WTC11 (cell line): ENCODE data around the gene SERP2.

Experiments used
- ESRRA ChIP-seq: sonication (generic); formaldehyde crosslinking; IDR thresholded peaks from 2 replicates; pipeline ENCODE4 v1.8.1; 2022; ENCODE audit warnings: mild to moderate bottlenecking, missing genetic modification reagents, borderline replicate concordance
- IRF2 ChIP-seq: sonication (generic); formaldehyde crosslinking; IDR thresholded peaks from 2 replicates; pipeline ENCODE4 v1.8.0; 2022; ENCODE audit warnings: low read depth, missing genetic modification reagents, borderline replicate concordance
- NR2C2 ChIP-seq: sonication (generic); formaldehyde crosslinking; IDR thresholded peaks from 2 replicates; pipeline ENCODE4 v1.8.0; 2022; ENCODE audit warnings: mild to moderate bottlenecking, missing genetic modification reagents
- NR3C1 ChIP-seq: sonication (generic); formaldehyde crosslinking; conservative IDR thresholded peaks from 2 replicates; pipeline ENCODE4 v1.8.1; 2023; ENCODE audit warnings: low read depth, mild to moderate bottlenecking, missing genetic modification reagents
- SP1 ChIP-seq: sonication (generic); formaldehyde crosslinking; conservative IDR thresholded peaks from 2 replicates; pipeline ENCODE4 v1.8.1; 2022; ENCODE audit warnings: missing genetic modification reagents
- TF ChIP-seq, protein P1 (sequence below): fragments of 200-600 bp; IDR thresholded peaks from 2 replicates; pipeline ENCODE4 v1.8.0; 2022; ENCODE audit warnings: antibody characterized with exemption
- TF ChIP-seq, protein P2 (sequence below): sonication (generic); formaldehyde crosslinking; IDR thresholded peaks from 2 replicates; pipeline ENCODE4 v1.8.0; 2022; ENCODE audit warnings: mild to moderate bottlenecking, missing genetic modification reagents
- TF ChIP-seq, protein P3 (sequence below): sonication (generic); formaldehyde crosslinking; IDR thresholded peaks from 2 replicates; pipeline ENCODE4 v1.8.0; 2023; ENCODE audit warnings: mild to moderate bottlenecking, missing genetic modification reagents
- TF ChIP-seq, protein P4 (sequence below): fragments of 250-450 bp; sonication (Bioruptor Pico); conservative IDR thresholded peaks from 2 replicates; pipeline ENCODE4 v1.9.0; 2021; ENCODE audit warnings: mild to moderate bottlenecking
- TF ChIP-seq, protein P5 (sequence below): sonication (generic); formaldehyde crosslinking; IDR thresholded peaks from 2 replicates; pipeline ENCODE4 v1.8.1; 2023; ENCODE audit warnings: mild to moderate bottlenecking, missing genetic modification reagents
- TF ChIP-seq, protein P6 (sequence below): sonication (generic); formaldehyde crosslinking; IDR thresholded peaks from 2 replicates; pipeline ENCODE4 v1.8.1; 2023; ENCODE audit warnings: mild to moderate bottlenecking, missing genetic modification reagents
- TF ChIP-seq, protein P7 (sequence below): sonication (generic); formaldehyde crosslinking; IDR thresholded peaks from 2 replicates; pipeline ENCODE4 v1.8.1; 2022; ENCODE audit warnings: mild to moderate bottlenecking, moderate library complexity, missing genetic modification reagents

DNA sequence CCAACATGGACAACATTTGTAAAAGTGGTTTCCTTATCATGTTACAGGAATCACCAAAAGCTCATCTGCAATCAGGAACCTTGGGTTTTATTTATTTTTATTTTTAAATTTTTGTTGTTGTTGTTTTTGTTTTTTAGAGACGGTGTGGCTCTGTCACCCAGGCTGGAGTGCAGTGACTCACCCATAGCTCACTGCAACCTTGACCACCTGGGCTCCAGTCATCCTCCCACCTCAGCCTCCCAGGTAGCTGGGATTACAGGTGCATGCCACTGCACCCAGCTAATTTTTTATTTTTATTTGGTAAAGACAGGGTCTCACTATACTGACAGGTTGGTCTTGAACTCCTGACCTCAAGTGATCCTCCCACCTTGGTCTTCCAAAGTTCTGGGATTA is 13.6 kb upstream of the SERP2 start:
- TF ChIP-seq, protein P1, sequence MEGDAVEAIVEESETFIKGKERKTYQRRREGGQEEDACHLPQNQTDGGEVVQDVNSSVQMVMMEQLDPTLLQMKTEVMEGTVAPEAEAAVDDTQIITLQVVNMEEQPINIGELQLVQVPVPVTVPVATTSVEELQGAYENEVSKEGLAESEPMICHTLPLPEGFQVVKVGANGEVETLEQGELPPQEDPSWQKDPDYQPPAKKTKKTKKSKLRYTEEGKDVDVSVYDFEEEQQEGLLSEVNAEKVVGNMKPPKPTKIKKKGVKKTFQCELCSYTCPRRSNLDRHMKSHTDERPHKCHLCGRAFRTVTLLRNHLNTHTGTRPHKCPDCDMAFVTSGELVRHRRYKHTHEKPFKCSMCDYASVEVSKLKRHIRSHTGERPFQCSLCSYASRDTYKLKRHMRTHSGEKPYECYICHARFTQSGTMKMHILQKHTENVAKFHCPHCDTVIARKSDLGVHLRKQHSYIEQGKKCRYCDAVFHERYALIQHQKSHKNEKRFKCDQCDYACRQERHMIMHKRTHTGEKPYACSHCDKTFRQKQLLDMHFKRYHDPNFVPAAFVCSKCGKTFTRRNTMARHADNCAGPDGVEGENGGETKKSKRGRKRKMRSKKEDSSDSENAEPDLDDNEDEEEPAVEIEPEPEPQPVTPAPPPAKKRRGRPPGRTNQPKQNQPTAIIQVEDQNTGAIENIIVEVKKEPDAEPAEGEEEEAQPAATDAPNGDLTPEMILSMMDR: no peak
- TF ChIP-seq, protein P2, sequence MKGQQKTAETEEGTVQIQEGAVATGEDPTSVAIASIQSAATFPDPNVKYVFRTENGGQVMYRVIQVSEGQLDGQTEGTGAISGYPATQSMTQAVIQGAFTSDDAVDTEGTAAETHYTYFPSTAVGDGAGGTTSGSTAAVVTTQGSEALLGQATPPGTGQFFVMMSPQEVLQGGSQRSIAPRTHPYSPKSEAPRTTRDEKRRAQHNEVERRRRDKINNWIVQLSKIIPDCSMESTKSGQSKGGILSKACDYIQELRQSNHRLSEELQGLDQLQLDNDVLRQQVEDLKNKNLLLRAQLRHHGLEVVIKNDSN (CRISPR knock-in tag): no peak
- TF ChIP-seq ESRRA (CRISPR knock-in tag): no peak
- TF ChIP-seq, protein P3, sequence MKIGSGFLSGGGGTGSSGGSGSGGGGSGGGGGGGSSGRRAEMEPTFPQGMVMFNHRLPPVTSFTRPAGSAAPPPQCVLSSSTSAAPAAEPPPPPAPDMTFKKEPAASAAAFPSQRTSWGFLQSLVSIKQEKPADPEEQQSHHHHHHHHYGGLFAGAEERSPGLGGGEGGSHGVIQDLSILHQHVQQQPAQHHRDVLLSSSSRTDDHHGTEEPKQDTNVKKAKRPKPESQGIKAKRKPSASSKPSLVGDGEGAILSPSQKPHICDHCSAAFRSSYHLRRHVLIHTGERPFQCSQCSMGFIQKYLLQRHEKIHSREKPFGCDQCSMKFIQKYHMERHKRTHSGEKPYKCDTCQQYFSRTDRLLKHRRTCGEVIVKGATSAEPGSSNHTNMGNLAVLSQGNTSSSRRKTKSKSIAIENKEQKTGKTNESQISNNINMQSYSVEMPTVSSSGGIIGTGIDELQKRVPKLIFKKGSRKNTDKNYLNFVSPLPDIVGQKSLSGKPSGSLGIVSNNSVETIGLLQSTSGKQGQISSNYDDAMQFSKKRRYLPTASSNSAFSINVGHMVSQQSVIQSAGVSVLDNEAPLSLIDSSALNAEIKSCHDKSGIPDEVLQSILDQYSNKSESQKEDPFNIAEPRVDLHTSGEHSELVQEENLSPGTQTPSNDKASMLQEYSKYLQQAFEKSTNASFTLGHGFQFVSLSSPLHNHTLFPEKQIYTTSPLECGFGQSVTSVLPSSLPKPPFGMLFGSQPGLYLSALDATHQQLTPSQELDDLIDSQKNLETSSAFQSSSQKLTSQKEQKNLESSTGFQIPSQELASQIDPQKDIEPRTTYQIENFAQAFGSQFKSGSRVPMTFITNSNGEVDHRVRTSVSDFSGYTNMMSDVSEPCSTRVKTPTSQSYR (CRISPR knock-in tag): no peak
- no peak for TF ChIP-seq NR3C1 (CRISPR knock-in tag)
- TF ChIP-seq, protein P4, sequence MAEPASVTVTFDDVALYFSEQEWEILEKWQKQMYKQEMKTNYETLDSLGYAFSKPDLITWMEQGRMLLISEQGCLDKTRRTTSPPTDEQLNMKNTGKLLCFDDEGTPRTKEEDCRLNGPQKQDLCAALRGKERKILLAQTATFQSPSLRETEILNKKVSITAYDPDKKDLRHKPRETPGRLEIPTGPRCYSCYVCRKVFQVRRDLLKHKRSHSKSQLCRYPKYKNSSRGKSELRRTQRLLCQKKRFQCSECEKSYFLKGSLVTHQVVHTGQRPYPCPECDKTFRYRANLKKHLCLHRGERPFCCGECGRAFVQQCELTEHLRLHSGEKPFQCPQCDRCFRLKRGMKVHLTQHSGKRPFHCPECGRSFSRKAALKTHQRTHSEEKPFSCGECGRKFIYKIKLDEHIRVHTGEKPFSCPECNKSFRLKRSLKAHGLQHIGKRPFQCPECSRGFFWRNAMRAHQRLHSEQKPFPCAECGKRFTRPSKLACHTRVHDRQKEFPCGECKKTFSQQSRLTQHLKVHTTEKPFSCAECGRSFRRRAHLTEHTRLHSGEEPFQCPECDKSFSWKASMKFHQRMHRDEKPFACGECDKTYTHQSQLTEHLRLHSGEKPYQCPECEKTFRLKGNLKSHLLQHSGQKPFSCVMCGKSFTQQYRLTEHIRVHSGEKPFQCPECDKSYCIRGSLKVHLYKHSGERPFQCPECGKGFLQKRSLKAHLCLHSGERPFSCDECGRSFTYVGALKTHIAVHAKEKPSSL: no peak
- TF ChIP-seq, protein P5, sequence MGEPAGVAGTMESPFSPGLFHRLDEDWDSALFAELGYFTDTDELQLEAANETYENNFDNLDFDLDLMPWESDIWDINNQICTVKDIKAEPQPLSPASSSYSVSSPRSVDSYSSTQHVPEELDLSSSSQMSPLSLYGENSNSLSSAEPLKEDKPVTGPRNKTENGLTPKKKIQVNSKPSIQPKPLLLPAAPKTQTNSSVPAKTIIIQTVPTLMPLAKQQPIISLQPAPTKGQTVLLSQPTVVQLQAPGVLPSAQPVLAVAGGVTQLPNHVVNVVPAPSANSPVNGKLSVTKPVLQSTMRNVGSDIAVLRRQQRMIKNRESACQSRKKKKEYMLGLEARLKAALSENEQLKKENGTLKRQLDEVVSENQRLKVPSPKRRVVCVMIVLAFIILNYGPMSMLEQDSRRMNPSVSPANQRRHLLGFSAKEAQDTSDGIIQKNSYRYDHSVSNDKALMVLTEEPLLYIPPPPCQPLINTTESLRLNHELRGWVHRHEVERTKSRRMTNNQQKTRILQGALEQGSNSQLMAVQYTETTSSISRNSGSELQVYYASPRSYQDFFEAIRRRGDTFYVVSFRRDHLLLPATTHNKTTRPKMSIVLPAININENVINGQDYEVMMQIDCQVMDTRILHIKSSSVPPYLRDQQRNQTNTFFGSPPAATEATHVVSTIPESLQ (CRISPR knock-in tag): no peak
- TF ChIP-seq SP1 (CRISPR knock-in tag): no peak
- TF ChIP-seq IRF2 (CRISPR knock-in tag): no peak
- no peak for TF ChIP-seq NR2C2 (CRISPR knock-in tag)
- TF ChIP-seq, protein P6, sequence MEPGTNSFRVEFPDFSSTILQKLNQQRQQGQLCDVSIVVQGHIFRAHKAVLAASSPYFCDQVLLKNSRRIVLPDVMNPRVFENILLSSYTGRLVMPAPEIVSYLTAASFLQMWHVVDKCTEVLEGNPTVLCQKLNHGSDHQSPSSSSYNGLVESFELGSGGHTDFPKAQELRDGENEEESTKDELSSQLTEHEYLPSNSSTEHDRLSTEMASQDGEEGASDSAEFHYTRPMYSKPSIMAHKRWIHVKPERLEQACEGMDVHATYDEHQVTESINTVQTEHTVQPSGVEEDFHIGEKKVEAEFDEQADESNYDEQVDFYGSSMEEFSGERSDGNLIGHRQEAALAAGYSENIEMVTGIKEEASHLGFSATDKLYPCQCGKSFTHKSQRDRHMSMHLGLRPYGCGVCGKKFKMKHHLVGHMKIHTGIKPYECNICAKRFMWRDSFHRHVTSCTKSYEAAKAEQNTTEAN (CRISPR knock-in tag): no peak
- TF ChIP-seq, protein P7, sequence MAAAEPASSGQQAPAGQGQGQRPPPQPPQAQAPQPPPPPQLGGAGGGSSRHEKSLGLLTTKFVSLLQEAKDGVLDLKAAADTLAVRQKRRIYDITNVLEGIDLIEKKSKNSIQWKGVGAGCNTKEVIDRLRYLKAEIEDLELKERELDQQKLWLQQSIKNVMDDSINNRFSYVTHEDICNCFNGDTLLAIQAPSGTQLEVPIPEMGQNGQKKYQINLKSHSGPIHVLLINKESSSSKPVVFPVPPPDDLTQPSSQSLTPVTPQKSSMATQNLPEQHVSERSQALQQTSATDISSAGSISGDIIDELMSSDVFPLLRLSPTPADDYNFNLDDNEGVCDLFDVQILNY (CRISPR knock-in tag): no peak
